ENCODE data around the gene CHAMP1. TPM values are rescaled to one million over a fixed set of nuclear protein-coding genes. Genes with fewer than 3 reads are reported as not detected.
"Not testable (repeated sequence)": the region's sequence is repeated elsewhere in the genome, so short reads cannot be mapped to it uniquely, and the experiment has no call there.

CHAMP1 gene
- total RNA-seq, 1 experiment from 2014 or later = 5.0 TPM

DNA sequence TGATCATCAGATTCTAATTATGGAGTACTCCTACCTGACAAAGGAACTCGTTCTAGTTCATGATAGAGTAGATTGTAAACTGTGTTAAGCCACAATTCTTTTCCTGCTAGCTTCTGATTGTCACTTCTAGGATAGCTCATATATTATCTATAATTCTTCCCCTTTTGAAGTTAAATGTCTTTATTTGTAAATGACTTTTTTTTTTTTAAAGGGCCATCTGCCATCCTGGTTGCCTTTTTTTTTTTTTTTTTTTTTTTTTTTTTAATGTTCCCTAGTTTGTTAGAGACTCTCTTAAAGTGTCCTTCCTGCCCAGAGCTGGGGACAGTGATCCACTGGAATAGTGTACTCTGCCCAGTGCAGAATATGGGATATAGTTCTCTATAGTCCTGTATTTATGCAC is 4.3 kb downstream of the CHAMP1 start:
- DNase-seq = no peak
- Histone ChIP-seq H3K27me3 (no peaks in the 10 kb centered on the region), H3K36me3 (peaks cover 47% of the 10 kb centered on the region), H3K9me3 (peaks cover 2% of the 10 kb centered on the region; the same call in 1 of the 2 replicates), H3K4me3 (no peak overlapping the region)

DNA sequence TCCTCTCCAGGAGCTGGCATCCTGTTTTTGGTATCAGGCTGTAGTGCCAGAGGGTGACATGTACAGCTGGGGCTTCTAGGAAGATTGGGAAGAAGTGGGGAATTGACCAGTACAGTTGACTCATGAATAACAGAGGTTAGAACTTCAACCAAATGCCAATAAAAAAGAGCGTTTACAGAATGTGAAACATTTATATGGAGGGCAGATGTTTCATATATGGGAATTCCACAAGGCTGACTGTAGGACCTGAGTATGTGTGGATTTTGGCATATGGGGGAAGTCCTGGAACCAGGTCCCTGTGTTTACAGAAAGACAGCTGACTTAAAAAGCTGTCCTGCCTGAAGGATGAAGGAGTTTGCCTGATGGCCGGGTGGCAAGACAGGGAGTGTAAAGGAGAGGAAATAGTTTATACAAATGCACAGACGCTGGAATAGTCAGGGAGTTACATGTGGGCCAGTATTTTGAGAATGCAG is 5.2 kb downstream of the CHAMP1 start:
- peak; percentile 56 for DNase-seq

DNA sequence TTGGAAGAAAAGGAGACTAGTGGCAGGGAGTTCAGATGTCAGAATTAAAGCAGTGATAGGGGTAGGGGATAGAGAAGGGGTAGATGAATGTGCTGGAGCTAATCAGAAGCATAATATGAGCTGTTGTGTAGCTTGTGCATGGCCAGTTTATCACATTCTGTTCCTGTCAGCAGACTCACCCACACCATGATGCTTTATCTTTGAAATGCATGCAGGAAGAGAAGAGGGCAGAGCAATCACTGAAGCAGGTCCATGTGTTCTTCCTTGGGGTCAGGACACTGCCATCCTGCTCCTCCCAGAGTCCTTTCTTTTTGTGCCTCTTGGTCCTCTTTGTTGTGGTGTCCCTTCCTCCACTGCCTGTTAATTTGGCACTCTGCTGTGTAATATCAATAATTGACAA is 5.8 kb downstream of the CHAMP1 start:
- DNase-seq = no peak
- H3K27me3 ChIP-seq = no peaks in the 10 kb centered on the region
- H3K9me3 ChIP-seq = peaks cover 2% of the 10 kb centered on the region; the same call in 1 of the 2 replicates
- no peak overlapping the region for H3K4me3 ChIP-seq
- peaks cover 58% of the 10 kb centered on the region for H3K36me3 ChIP-seq

More for the DNA sequence above, 5.2 kb downstream of the CHAMP1 start:
- no peak overlapping the region for H3K4me3 ChIP-seq
- peaks cover 55% of the 10 kb centered on the region for H3K36me3 ChIP-seq
- no peaks in the 10 kb centered on the region for H3K27me3 ChIP-seq
- peaks cover 2% of the 10 kb centered on the region; the same call in 1 of the 2 replicates for H3K9me3 ChIP-seq

DNA sequence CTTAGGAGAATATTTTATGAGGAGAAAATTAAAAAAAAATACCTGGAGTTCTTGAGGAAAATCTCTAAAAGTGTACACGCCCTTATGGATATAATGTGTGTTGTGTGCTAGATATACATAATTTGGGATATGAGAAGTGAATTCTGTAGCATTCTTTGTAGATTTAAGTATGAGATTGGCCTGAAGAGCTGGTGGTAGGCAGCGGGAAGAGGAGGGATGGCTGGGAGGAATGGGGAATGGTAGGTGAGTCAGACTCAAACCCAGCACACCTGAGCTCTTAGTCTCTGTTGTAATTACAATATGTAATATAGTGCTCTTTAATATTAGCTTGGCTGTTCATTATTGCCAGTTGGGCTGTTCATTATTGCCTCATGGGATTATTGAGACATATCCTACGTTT is 7.0 kb downstream of the CHAMP1 start:
- Histone ChIP-seq H3K36me3 (peaks cover 67% of the 10 kb centered on the region), H3K27me3 (no peaks in the 10 kb centered on the region), H3K9me3 (peaks cover 2% of the 10 kb centered on the region; the same call in 1 of the 2 replicates), H3K4me3 (no peak overlapping the region)
- DNase-seq = no peak

DNA sequence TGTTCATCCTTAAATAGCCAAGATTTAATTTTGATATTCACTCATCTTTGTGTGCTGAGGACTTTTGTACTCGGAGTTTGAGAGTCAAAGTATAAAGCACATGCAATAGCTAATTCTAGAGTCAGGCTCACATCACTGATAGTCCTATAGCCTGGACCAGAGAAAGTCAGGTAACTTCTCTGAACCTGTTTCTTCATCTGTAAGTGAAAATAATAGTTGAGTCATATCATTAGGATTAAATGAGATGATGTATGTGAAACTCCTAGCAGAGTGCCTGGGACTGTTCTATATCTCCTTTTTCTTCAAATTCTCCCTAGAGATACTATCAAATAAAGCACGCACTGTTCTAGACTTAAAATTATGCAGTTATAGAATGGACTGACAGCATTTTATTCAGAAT is 9.0 kb downstream of the CHAMP1 start:
- DNase-seq = no peak
- H3K36me3 ChIP-seq = peaks cover 74% of the 10 kb centered on the region
- H3K27me3 ChIP-seq = no peaks in the 10 kb centered on the region
- H3K4me3 ChIP-seq = no peak overlapping the region
- H3K9me3 ChIP-seq = peaks cover 2% of the 10 kb centered on the region; the same call in 1 of the 2 replicates

DNA sequence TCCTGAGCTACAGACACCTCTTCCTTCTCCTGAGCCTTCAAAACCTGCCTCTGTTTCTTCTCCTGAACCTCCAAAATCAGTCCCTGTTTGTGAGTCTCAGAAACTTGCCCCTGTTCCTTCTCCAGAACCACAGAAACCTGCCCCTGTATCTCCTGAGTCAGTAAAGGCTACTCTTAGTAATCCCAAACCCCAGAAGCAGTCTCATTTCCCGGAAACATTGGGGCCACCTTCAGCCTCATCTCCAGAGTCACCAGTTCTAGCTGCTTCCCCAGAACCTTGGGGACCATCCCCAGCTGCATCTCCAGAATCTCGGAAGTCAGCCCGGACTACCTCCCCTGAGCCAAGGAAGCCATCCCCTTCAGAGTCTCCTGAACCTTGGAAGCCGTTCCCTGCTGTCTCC is 10.0 kb downstream of the CHAMP1 start:
- H3K4me3 ChIP-seq = no peak overlapping the region
- peaks cover 77% of the 10 kb centered on the region for H3K36me3 ChIP-seq
- DNase-seq = no peak
- peaks cover 2% of the 10 kb centered on the region; the same call in 1 of the 2 replicates for H3K9me3 ChIP-seq
- H3K27me3 ChIP-seq = no peaks in the 10 kb centered on the region

DNA sequence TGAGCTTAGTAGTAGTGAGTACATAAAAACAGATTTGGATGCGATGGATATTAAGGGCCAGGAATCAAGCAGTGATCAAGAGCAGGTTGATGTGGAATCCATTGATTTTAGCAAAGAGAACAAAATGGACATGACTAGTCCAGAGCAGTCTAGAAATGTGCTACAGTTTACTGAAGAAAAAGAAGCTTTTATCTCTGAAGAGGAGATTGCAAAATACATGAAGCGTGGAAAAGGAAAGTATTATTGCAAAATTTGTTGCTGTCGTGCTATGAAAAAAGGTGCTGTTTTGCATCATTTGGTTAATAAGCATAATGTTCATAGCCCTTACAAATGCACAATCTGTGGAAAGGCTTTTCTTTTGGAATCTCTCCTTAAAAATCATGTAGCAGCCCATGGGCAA is 11.4 kb downstream of the CHAMP1 start:
- DNase-seq = no peak
- Histone ChIP-seq H3K9me3 (peaks cover 2% of the 10 kb centered on the region; the same call in 1 of the 2 replicates), H3K4me3 (no peak overlapping the region), H3K27me3 (no peaks in the 10 kb centered on the region), H3K36me3 (peaks cover 69% of the 10 kb centered on the region)

DNA sequence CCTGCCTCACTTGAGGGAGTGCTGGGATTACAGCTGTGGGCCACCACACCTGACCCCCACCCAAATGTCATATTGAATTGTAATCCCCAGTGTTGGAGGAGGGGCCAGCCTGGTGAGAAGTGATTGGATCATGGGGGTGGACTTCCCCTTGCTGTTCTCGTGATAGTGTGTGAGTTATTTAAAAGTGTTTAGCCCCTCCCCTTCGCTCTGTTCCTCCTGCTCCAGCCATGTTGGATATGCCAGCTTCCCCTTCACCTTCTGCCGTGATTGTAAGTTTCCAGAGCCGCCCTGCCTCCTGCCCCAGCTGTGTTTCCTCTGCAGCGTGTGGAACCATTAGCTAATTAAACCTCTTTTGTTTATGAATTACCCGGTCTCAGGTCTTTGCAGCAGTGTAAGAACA is 13.7 kb downstream of the CHAMP1 start:
- DNase-seq = no peak
- H3K27me3 ChIP-seq = no peaks in the 10 kb centered on the region
- peaks cover 51% of the 10 kb centered on the region for H3K36me3 ChIP-seq
- no peaks in the 10 kb centered on the region for H3K9me3 ChIP-seq
- H3K4me3 ChIP-seq = no peak overlapping the region

DNA sequence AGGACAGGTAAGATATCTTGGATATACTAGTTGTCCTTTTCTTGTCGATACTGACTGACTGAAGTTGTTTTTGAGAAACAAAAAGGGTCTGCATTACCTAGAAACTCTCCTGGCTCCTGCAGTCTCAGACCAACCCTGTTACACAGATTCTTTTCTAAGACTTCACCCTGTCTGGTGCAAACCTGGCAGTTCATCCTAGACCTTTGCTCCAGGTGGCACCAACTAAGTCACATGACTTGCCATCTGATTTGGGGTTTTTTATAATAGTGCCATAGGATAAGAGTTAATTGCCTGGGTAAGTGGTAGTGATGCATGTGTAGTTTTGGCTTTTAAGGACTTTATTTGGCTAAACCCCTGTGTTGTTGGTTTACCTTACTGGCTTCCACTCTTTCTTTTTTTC is 14.3 kb downstream of the CHAMP1 start:
- Histone ChIP-seq H3K27me3 (no peaks in the 10 kb centered on the region), H3K36me3 (peaks cover 45% of the 10 kb centered on the region), H3K9me3 (no peaks in the 10 kb centered on the region), H3K4me3 (no peak overlapping the region)
- DNase-seq = no peak

DNA sequence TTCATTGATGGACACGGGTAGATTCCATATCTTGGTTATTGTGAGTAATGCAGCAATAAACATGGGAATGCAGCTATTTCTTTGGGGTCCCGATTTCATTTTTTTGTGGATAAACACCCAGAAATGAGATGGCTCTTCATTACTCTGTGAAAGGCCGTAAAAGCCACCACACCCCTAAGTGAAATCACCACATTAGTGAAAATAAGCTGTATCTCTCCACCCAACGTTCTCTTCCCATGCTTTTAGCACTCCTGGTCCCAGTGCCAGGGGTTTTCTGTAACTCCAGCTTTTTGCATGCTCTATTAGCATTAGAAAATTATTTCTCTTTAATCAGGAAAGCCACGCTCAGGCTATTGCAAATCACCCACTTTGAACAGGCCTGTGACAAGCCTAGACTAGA is 15.8 kb downstream of the CHAMP1 start:
- no peaks in the 10 kb centered on the region for H3K27me3 ChIP-seq
- H3K36me3 ChIP-seq = peaks cover 31% of the 10 kb centered on the region
- H3K4me3 ChIP-seq = no peak overlapping the region
- no peaks in the 10 kb centered on the region for H3K9me3 ChIP-seq
- no peak for DNase-seq

DNA sequence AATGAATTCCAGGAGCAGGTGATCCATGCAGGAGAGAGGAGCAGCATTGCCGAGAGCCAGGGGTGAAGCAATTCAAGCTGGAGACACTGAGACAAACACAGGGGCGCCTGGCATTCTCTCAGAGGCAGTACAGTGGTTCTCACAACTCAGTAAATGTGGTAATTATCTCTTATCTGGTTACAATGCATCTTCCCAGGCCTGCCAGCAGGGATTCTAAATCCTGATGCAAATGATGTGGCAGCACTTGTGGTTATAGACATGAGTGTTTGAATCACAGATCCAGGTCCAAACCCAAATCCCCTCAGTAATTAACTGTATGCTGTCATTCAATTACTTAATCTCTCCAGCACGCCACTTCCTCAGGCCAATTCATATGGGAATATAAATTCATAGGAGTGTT is 19.6 kb downstream of the CHAMP1 start:
- H3K4me3 ChIP-seq, H3K9me3 ChIP-seq, H3K36me3 ChIP-seq, H3K27me3 ChIP-seq, DNase-seq: not testable (repeated sequence)

DNA sequence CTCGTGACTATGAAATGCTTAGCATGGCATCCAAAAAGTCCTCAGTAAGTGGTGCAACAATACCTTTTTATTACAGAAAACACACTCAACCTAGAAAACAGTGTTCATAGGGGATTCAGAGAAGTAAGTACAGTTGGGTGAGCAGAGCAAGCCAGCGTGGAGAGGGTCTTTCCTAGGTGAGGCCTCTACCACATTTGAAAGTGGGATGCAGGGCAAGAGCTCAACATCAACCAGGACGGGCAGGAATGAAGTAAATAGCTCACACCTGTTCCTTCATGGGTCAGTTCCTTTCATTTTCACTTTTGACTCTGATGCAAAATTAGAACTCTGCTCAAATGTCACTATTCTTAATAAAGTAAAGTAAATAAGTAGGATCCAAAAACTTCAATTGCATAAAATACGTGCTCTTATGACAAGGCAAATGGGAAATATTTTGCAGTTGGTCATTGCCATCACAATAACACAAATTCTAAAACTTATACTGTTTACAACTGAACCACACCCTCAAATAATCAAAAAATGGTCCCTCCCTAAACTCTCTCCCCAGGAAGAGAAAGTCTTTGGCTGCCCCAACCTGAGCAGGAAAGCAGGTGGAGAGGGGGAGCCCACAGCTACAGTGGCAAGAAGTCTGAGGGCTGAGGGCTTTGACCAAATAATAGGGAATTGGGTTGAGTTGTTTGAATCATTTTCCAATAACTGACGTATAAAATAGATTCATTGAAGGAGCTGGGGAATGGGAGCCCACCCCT is 20.2 kb downstream of the CHAMP1 start:
- Histone ChIP-seq H3K4me3 (no peak overlapping the region), H3K36me3 (no peaks in the 10 kb centered on the region), H3K27me3 (no peaks in the 10 kb centered on the region), H3K9me3 (no peaks in the 10 kb centered on the region; the same call in 1 of the 2 replicates)
- no peak for DNase-seq

DNA sequence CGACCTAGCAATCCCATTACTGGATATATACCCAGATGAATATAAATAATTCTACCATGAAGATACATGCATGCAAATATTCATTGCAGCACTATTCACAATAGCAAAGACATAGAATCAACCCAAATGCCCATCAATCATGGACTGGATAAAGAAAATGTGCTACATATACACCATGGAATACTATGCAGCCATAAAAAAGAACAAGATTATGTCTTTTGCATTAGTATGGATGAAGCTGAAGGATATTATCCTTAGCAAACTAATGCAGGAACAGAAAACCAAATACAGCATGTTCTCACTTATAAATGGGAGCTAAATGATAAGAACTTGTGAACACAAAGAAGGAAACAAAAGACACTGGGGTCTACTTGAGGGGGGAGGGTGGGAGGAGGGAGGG is 22.2 kb downstream of the CHAMP1 start:
- not testable (repeated sequence) for H3K9me3 ChIP-seq, H3K27me3 ChIP-seq, DNase-seq, H3K36me3 ChIP-seq, H3K4me3 ChIP-seq

DNA sequence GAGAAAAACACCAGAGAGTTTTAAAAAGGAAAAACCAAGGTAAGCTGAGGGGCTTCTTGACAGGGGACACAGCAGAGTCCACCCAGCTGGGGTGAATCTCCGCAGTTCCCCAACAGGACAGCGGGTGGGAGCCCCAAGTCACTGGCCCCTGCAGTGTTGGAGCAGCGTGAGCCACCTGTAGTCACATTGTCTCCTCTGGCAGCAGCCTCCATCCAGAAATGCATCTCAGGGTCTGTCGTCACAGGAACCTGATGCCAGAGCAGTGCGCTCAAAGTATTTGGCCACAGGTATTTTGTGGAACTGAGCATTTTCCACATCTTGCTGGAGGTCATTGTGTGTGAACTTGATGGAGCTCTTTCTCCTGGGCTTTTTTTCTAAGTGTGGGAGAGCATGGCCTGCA is 24.7 kb downstream of the CHAMP1 start:
- no peaks in the 10 kb centered on the region; the same call in 1 of the 2 replicates for H3K9me3 ChIP-seq
- H3K4me3 ChIP-seq = no peak overlapping the region
- H3K27me3 ChIP-seq = no peaks in the 10 kb centered on the region
- H3K36me3 ChIP-seq = no peaks in the 10 kb centered on the region
- no peak for DNase-seq

DNA sequence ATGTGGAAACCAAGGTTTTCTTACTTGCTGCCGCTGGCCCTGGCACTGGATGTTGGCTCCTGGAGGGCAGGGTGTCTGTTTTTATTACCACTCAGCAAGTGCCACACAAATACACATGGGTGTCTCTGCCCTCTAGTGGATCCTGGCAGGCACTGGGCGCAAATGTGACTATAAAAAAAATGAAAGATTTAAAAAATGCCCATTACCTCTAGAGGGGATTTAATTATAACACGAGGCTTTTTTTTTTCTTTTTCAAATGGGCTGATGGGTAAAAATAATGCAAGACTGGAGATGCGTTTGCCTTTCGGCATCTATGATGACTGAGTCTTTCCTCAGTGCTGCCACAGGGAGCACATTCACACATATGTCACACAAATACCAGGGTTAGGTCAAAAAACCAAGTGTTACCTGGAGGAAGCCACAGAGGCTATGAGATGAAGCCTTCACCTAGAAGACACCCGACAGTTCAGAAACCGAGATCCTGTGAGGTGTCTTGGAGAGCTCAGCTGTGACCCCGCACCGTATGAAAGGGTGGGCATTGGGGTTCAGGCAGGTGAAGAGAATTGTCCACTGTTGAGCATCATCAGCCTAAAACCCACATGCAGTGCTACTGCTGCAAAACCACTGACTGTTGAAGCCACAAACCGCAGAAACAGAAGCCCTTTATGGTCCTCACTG is 25.7 kb downstream of the CHAMP1 start:
- Histone ChIP-seq H3K9me3 (no peaks in the 10 kb centered on the region; the same call in 1 of the 2 replicates), H3K36me3 (no peaks in the 10 kb centered on the region), H3K27me3 (no peaks in the 10 kb centered on the region), H3K4me3 (no peak overlapping the region)
- DNase-seq = peak; percentile 62

DNA sequence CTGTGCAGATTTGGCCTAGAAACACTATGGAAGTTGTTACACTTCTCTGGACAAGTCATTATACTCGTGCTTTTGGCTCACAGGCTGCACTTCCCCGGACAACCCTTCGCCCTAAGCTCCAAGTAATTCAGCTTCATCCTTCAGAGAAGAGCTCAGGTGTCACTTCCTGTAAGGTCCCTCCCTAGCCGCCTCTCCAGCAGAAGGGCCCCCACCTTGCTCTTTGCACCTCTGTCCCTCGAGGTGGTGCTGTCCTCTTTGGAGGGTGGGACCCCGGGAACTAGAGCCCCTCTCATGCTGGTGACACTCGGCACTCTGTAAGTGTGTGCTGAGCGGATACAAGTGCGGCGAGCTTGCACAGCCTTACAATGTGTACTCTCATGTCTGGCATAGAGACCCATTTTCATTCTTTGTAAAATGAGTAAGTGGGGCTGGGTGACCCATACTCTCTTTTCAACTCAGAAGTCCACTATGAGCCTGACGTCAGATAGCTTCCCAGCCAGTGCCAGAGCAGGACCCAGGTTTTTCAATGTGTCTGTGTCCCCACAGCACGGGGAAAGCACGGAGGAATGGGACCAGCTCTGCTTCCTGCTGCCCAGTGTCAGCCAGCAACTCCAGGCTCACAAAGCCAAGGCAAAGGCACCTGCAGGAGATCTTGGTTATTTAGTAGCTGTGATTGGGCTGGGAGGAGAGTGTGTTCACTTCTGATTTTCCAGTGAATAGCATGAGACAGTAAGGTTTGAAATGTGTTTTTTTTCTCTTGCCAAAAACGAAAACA is 26.9 kb downstream of the CHAMP1 start:
- Histone ChIP-seq H3K9me3 (no peaks in the 10 kb centered on the region; the same call in 1 of the 2 replicates), H3K27me3 (peaks cover 3% of the 10 kb centered on the region; the same call in 1 of the 2 replicates), H3K4me3 (no peak overlapping the region), H3K36me3 (no peaks in the 10 kb centered on the region)
- DNase-seq = no peak

DNA sequence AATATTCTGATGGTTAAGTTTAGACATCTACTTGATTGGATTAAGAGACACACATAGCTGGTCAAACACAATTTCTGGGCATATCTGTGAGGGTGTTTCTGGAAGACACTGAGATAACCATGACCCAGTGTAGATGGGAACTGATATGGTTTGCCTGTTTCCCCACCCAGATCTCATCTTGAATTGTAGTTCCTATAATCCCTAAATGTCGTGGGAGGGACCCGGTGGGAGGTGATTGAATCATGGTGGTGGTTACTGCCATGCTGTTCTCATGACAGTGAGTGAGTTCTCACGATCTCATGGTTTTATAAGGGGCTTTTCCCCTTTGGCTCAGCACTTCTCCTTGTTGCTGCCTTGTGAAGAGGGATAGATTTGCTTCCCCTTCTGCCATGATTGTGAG is 33.0 kb downstream of the CHAMP1 start:
- H3K4me3 ChIP-seq, DNase-seq, H3K9me3 ChIP-seq, H3K36me3 ChIP-seq: not testable (repeated sequence)
- peaks cover 22% of the 10 kb centered on the region for H3K27me3 ChIP-seq
